ENCODE results near the gene FAM78B.

The FAM78B gene

DNA sequence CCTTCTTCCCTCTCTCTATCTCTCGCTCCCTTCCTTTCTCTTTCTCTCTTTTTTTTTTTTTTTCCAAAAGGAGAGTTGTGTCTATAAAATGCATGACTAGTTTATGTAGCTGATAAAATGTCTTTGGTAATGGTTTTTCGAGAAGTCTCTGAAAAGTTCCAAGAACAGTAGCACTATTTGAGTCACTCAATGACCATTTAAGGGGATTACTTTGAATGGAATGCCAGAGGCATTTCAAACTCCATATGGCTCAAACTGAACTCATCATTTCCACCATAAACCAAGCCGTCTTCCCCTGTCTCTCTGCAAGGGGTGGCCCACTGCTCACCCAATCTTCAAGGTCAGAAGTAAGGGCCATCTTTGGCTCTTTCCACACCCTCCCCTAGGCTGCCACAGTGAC lies 93.3 kb downstream of the FAM78B start:
- H3K4me3 ChIP-seq (ENCODE audit: low read depth, low read length), result no peak overlapping the region

DNA sequence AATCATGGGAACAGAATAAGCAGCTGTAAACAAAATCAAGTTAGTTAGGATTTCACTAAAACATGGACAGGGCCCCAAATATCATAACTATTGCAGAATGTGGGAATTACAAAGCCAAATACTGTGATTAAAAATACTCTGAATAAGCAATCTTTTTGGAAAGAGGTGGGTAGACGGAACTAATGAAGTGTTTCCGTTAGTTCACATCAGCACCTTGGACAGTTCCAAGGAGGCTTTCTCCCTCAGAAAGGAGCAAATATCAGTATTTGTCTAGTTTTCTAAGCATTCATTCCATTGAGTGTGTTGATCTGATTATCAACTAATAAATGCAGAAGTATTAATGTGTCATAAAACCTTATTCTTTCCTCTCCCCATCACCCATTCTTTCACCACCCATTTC lies 97.4 kb downstream of the FAM78B start:
- no peak overlapping the region for H3K4me3 ChIP-seq (ENCODE audit: low read depth, low read length)

DNA sequence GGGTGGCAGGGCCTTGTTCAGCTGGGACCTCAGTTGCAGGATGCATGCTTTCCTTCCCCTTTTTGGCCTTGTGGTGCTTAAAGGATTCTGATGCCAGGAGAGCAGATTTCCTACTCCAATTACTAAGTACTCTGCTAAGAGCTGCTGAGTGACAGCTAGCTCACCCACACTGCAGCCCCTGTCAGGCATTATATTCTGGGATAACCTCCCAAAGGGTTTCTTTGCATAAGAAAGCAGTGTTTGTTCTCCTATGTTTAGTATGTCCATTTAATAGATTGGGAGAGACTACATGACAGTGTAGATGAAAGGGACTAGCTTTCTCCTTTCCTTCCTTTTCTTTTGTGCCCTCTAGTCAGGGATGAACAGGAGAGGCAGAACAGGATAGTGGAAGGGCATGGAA lies 100.7 kb downstream of the FAM78B start:
- H3K4me3 ChIP-seq (ENCODE audit: low read depth, low read length), result no peak overlapping the region

DNA sequence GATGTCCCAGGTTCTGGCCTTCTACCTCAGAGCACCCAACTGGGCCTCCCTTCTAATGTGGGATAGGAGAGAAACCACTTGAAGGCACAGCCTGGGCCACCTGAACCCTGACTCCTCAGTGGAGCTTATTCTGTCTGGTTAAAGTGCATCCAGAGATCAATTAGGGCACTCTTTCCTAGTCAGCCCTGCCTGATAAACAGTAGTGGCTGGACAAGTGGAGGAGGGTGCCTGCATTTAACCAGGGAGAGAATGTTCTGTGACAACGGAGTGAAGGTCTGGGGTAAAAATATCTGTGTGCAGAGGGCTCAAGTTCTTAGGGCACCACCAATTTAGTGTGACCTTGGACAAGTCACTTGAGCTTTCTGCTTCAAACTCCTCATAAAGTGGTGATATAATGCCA lies 101.8 kb downstream of the FAM78B start:
- no peak overlapping the region for H3K4me3 ChIP-seq (ENCODE audit: low read depth, low read length)

DNA sequence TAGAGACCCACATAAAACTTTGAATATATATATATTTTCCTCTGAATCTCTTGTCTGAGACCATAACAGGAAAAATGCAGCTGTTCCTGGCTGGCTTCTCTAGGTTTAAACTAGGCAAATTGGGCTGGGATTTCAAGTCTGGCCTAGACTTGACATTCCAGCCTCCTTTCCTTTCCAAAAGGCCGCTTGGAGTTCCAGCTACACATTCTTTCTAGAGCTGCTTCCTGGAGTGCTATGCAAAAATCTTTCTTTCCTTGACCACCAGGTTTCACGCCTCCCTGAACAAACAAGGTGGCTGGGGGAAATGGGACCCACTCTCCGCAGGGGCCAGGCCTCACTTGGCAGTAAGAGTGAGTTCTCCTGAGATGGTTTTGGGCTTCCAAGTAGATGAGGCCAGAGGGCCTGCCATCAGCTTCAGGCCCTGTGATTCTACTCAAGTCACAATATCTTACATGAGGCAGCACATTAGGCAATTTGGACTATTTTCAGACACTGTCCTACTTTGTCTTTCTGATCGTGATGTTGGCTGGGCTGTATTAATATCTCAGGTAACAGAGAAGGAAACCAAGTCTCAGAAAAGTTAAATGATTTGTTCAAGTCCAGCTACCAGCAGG lies 102.4 kb downstream of the FAM78B start:
- H3K4me3 ChIP-seq (ENCODE audit: low read depth, low read length), result no peak overlapping the region

DNA sequence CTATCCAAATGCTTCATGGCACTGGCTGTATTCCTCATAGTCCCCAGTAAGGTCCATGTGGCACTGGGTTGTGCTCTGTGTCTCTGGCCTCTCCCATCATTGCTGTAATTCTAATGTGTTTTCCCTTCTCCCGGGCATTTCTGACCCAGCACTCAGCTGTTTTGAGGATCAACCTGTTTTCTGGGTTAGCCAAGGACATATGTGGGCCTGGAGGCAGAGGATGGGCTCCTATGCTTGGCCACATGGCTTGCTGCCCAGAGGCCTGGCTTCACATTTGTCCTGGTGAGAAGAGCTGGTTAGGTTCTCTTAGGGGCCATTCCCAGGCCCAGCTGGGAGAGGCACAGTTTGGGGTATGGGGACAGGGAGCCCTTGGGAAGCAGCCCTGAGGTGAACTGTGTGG lies 103.1 kb downstream of the FAM78B start:
- no peak overlapping the region for H3K4me3 ChIP-seq (ENCODE audit: low read depth, low read length)

DNA sequence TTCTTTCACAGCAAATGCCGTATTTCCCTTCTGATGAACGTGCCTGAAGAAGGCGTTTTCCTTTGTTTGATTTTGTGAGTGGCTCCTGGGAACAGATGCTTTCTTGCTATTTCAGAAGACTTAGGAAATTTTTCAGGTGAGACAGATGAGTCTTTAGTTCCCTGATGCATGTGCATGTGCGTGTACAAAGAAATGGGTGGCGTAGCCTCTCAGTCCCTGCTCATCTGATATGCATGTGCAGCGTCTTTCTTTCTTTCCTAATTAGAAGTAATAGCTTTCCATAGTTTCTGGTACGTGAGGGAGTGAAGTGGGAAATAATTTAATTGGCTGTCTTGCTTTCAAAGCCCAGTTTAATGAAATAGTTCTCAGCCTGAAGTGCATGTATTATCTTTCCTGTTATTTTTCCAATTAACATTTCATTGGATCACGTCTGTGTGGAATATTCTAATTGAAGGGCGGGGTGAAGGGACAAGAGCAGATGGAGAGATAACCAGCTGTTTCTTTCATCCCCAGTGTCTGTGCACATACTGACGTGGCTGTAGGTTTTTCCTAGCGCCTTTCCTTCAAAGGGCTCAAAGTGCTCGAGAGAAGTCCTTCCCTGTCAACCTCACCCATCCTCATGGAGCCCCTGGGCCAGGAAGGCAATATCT lies 104.3 kb downstream of the FAM78B start:
- H3K4me3 ChIP-seq (ENCODE audit: low read depth, low read length), result no peak overlapping the region

DNA sequence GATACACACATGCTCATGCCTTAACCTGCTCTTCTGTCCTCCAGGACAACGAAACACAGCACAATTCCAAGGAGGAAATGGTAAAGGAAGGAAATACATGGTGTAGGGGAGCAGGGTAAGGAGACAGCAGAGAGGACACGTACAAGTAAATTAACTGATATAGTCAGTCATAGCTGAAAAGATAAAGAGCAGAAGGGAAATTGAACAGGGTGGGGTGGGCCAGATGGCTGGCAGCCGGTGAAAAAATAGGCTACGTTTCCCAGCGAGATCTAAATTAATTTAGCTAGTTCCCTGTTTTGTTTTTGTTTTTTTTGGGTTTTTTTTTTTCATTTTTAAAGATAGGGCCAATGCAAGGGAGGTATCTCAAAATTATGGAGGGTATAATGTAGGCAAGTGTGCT lies 109.2 kb downstream of the FAM78B start:
- no peak overlapping the region for H3K4me3 ChIP-seq (ENCODE audit: low read depth, low read length)

DNA sequence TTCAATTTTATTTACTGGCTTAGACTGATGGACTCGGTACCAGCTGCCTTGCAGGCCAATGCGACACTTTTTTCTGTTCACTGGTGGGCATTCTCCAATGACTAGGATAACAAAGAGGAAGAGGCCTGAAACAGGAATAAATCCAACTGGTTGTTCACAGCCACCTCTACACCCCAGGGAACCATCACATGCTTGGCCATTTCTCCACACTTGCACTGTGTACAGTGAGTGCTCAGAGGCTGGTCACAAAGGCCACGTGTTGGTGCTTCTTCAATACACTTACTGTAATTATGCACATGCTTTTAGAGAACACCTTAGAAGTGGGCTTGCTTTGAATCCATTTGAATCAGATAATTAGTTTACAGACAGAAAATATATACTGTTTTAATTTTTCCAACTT lies 113.4 kb downstream of the FAM78B start:
- no peak overlapping the region for H3K4me3 ChIP-seq (ENCODE audit: low read depth, low read length)

DNA sequence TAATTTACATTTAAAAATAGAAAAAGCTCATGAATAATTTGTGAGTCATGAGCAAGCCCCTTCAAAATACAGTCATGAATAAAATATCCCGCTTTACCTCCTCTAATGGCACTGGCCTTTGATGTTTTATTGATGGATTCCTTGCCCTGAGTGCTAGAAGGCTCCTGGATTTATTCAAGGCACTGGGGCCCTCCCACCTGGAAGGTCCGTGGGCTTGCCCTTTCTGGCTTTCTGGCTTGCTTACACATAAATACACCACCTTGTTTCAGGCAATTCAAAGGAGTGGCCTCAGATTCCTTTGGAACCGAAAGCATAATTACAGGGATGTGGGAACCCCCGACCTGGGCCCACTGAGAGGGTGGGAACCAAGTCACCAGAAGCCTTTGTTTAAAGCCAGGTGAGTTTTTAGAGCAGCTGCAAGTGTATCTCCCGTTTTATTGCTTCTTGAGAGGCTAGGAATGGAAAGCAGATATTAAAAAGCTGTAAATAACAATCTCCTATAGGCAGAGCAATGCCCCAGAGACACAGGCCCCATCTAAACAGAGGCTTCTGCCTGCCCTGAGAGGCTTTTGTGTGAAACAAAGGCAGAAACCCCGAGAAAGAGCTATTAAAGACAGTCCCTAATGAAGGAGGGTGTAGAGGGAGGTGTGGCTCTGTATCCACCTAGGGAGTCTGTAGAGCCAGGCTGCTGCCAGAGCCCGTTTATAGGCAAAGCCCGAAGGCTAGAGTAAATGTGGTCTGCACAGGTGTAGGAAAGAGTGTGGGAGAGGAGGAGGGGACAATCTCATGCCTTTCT lies 126.4 kb downstream of the FAM78B start:
- no peak overlapping the region for H3K4me3 ChIP-seq (ENCODE audit: low read depth, low read length)

DNA sequence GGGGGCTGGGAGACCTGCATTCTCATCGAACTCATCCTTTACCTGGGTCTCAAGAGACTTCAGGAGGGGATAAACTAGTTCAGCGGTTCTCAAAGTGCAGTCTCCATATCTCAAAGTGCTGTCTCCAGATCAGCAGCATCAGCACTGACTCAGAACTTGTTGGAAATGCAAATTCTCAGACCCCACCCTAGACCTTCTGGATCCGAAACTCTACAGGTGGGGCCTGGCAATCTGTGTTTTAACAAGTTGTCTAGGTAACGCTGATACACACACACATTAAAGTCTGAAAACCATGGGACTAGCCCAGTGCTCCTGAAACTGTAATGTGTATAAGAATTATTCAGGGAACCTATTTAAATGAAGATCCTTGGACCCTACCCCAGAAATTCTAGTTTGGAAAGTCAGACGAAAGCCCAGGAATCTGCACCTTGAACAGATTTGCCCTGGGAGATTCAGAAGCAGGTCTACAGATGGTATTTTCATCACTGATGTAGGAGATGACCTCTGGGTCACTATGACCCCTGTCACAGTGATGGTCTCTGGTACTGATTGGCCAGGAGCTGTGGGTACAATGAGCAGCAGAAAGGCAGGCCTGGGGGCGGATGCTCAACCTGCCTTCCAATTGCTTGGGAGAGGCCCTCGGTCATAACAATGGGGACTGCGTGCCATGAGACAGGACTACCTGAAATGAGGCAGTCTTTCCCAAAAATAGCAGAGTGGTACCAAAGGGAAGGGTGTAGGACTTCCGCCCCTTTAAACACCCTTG lies 127.2 kb downstream of the FAM78B start:
- H3K4me3 ChIP-seq (ENCODE audit: low read depth, low read length), result no peak overlapping the region

DNA sequence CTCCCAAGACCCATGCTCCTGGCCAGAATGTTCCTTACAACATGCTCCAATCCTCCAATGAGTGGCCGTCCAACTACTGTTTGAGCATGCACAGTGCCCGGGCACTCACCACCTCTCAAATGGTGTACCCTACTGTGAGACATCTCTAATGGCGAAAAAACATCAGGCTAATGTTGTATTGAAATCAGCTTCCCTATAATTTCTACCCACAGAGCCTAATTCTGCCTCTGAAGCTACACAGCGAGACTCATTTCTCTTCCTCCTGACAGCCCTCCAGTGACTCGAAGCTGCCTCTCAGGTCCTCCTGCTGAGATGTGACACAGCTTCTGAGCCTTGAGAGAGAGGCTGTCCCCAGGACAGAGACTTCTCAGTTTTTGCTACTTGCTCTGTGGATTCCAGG lies 130.7 kb downstream of the FAM78B start:
- no peak overlapping the region for H3K4me3 ChIP-seq (ENCODE audit: low read depth, low read length)

DNA sequence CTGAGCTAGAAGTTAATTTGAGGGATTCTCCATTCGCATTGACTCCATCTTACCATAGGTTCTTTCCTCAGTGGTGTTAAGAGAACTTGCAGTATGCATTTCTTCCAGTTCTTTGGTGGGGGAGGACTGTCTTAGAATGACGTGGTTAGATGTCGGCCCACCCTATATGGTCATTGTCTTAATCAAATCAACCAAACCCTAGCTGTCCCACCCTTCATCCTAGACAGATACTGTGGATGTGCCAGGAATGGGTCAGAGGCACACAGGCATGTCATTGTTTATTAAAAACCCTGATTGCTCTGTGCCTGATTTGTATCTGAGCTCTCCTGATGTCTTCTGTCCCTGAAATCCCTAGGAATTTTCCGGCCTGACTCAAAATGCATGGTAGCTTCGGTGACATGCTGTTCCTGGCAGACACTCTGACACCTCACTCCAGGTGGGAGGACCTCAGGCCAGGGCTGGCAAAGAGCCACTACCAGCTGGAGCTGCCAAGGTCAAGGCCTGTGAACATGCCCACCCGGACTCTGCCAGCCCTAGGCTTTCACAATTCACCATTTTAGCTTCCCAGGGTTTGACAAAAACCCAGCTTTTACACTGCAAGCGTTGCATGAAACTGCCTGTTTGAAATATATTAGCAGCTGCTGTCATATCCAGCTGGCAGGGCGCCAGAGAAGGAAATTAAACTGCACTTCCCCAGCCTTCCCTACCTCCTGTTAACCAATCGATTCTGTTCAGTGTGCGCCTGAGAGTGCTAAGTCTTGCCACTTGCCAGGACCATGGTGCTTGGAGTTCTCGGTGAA lies 134.0 kb downstream of the FAM78B start:
- H3K4me3 ChIP-seq (ENCODE audit: low read depth, low read length), result no peak overlapping the region

DNA sequence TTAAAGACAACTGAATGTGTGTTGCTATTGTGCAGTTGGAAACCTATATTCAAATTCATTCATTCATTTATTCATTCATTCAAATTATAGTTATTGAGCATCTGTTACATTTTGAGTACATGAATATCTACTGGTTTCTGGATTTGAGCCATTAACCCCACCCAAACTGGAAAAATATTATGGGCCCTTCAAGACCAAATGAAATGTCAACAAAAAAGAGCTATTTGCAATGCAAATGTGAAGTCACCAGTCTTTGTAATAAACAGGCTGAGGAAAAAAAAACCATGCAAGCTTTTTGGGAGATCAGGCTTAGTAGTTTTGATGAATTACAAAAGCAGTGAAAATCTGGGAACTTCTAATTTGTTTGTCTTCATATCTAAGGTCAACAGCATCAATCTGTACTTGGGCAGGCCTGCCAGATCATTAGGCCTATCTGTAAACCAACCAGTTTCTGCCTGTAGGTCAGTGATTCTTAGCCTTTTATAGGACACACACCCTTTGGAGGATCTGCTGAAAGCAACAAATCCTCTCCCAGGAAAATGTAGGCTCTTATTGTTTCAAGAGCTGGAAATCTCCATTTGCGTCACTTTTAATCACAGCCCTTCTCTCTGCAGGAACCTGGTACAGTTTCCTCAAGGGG lies 134.7 kb downstream of the FAM78B start:
- no peak overlapping the region for H3K4me3 ChIP-seq (ENCODE audit: low read depth, low read length)

DNA sequence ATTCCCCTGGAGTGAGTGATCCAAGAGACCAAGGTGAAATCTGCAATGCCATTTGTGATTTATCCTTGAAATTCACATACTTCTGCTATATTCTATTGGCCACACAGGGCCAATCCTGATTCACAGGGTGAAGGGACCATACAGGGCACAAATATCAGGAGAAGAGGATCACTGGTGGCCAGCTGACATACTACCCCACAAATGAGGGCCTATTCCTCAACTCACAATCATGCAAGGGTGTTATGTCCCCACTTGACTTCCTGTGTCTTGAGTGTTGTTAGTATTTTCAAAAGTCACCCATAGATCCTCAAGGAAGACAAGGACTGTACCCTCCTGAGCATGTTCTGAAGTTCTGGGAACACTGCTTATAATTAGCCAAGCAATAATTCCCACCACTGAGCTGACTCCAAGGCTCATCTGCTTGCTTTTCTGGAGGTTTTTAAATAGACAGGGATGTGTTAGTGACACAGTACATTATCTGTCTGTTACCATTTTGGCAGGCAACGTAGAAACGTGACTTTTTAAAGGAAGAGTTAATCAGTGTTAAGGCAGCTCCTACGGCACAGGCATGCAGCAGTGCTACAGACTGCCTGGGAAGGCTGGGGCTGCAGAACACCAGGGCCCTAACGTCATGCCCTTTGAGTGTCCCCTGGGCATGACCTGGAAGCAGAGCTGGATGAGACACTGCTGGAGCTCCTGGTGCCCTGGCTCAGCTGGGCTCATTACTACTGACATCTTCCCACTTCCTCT lies 137.4 kb downstream of the FAM78B start:
- H3K4me3 ChIP-seq (ENCODE audit: low read depth, low read length), result no peak overlapping the region

DNA sequence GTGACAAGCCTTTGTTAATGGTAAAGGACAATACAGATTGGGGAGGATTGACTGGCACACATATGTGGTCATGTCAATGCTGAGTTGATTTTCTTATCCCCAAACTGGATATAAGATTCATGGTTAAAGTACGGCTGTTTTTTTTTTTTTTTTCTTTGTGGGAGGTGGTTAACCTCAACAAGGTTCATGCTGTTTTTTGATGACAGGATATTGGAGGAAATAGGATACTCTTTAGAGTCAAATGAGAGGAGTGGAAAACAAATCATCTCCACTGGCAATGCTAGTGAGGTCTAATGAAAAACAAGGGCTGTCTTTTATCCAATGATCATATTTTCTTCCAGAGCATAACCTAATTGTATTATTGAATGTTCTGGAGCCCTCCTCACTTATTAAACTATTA lies 140.2 kb downstream of the FAM78B start:
- H3K4me3 ChIP-seq (ENCODE audit: low read depth, low read length), result no peak overlapping the region

DNA sequence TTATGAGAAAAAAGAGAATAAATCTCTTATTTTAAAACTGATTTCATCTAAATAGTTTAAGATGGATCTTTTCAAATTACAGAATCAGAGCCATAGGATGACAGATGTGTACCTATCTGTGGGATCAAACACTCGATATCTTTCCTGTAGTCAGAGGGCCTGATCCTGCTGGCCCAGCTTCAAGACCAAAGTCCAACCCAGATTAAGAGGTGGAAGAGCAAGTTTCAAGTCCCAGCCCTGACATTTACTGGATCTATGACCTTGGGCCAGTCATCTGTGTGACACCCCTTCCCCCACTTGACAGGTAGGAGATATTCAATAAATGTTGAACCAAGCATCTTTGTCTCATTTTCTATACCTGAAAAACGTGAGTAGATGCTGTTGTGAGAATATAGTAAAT lies 140.7 kb downstream of the FAM78B start:
- no peak overlapping the region for H3K4me3 ChIP-seq (ENCODE audit: low read depth, low read length)

DNA sequence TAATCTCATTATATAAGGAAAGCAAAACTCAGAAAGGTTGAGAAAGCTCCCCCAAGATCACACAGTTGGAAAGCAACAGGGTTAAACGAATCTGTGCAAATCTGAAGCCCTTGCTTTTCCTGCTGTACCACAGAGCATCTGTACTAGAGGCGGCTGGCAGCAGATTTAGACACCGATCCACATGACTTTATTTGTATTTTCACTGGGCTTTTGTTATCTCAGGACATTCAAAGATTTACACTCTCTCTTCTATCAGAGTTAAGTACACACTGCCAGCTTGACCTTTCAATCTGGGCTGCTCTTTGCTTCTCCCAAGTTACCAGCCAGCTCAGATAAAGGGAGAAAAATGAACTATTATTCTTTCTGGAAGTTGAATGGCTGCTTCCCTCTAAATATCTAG lies 146.6 kb downstream of the FAM78B start:
- no peak overlapping the region for H3K4me3 ChIP-seq (ENCODE audit: low read depth, low read length)

Data from iPS-11a (cell line).